ENCODE data around the gene MRPS27. TPM values are rescaled to one million over a fixed set of nuclear protein-coding genes. Genes with fewer than 3 reads are reported as not detected.
A peak's percentile ranks its signal among the peaks of the same experiment; 100 is the strongest.
"Not testable (repeated sequence)": the region's sequence is repeated elsewhere in the genome, so short reads cannot be mapped to it uniquely, and the experiment has no call there.

Gene MRPS27
- total RNA-seq, 2 donors from 2014 or later, result 40.1 to 59.0 TPM

DNA sequence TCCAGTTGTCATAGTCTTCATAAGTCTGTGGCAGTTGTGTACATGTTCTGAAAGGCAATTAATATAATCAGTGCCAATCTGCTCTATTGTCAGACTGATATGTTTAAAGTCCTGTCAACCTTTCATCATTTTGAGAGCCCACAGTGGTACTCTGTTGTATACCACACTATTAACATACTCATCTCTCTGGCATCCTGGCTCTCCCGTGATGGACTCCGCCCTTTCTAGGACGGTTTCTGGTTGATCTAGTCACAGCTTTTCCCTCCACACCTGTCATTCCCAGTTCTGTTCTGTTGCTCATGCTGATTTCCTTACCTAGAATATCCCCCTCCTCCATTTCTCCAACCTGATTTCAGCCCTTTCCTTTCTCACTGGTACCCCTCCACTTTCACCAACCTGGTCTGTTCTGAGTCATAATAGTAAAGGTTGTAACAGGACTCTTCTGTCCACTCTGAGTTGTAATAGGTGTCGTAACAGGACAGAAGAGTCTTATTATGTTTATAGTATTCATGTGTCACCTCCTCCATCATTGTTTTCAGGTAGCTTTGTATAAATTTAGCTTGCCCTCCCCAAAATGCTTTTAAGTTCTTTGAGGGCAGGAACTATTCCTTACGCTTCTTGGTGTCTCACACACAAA lies 4.3 kb upstream of the MRPS27 start:
- H3K36me3 ChIP-seq, result peaks cover 8% of the 10 kb centered on the region
- no peaks in the 10 kb centered on the region for H3K9me3 ChIP-seq
- no peak overlapping the region for H3K4me3 ChIP-seq
- no peak overlapping the region for H3K27ac ChIP-seq
- no peak for DNase-seq (ENCODE audit: low spot score)
- TF ChIP-seq, protein P1, sequence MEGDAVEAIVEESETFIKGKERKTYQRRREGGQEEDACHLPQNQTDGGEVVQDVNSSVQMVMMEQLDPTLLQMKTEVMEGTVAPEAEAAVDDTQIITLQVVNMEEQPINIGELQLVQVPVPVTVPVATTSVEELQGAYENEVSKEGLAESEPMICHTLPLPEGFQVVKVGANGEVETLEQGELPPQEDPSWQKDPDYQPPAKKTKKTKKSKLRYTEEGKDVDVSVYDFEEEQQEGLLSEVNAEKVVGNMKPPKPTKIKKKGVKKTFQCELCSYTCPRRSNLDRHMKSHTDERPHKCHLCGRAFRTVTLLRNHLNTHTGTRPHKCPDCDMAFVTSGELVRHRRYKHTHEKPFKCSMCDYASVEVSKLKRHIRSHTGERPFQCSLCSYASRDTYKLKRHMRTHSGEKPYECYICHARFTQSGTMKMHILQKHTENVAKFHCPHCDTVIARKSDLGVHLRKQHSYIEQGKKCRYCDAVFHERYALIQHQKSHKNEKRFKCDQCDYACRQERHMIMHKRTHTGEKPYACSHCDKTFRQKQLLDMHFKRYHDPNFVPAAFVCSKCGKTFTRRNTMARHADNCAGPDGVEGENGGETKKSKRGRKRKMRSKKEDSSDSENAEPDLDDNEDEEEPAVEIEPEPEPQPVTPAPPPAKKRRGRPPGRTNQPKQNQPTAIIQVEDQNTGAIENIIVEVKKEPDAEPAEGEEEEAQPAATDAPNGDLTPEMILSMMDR (IDR thresholded peaks at IDR 0.05), result no peak
- H3K27me3 ChIP-seq, result no peaks in the 10 kb centered on the region
- peaks cover 0 to 10% of the 10 kb centered on the region in 2 donors for H3K4me1 ChIP-seq

DNA sequence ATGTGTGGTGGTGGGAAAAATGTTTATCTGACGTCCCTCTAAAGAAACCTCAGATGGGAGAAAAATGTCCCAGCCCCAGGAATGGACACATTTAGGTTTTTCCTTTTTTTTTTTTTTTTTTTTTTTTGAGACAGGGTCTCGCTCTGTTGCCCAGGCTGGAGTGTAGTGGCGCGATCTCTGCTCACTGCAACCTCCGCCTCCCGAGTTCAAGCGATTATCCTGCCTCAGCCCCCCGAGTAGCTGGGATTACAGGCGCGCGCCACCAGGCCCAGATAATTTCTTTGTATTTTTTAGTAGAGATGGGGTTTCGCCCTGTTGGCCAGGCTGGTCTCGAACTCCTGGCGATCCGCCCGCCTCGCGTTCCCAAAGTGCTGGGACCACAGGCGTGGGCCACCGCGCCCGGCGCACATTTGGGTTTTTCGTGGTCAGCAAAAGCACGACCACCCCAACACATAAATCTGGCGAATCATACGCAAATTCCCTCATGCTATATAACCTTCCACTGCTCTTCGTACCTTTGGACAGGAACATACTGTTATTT lies 535 bp downstream of the MRPS27 start:
- H3K27ac ChIP-seq, result peak overlapping the region; percentile 67 to 79

DNA sequence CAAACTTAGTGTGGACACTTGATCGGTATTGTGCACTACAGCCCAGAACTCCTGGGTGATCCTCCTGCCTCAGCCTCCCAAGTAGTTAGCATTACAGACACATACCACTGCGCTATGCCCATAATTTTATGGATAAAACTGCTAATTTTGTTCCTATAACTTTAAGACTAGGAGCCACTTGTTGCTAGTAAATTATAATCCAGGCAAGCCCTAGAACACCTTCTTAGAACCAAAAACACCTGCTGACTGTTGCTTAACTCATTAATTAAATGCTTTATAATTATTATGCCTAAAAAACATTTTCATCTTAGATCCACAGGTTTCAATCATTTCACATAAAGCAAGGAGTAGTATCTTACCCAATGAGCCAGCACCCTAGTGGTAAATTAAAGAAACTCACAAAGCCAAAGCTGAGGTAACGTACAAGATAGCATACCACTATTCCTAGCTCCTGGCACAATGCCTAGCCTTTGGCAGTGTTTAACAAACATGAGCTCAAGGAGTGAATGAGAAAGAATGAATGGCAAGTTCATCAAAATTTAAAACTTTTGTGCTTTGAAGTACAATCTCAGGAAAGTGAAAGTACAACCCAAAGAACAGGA lies 5.4 kb downstream of the MRPS27 start:
- H3K36me3 ChIP-seq, result peaks cover 30% of the 10 kb centered on the region
- H3K27ac ChIP-seq, result no peak overlapping the region
- H3K4me3 ChIP-seq, result no peak overlapping the region
- no peak for DNase-seq (ENCODE audit: low spot score)
- TF ChIP-seq, protein P1 (IDR thresholded peaks at IDR 0.05), result peak in 1 of 2 donors; percentile 33
- H3K4me1 ChIP-seq, result peaks cover 0 to 16% of the 10 kb centered on the region in 2 donors
- H3K9me3 ChIP-seq, result no peaks in the 10 kb centered on the region
- H3K27me3 ChIP-seq, result no peaks in the 10 kb centered on the region

More for the DNA sequence above, 535 bp downstream of the MRPS27 start:
- peak overlapping the region; percentile 77 to 78 for H3K4me3 ChIP-seq
- not testable (repeated sequence) for H3K27me3 ChIP-seq; DNase-seq (ENCODE audit: low spot score); H3K36me3 ChIP-seq; H3K9me3 ChIP-seq
- peaks cover 0 to 23% of the 10 kb centered on the region in 2 donors for H3K4me1 ChIP-seq

DNA sequence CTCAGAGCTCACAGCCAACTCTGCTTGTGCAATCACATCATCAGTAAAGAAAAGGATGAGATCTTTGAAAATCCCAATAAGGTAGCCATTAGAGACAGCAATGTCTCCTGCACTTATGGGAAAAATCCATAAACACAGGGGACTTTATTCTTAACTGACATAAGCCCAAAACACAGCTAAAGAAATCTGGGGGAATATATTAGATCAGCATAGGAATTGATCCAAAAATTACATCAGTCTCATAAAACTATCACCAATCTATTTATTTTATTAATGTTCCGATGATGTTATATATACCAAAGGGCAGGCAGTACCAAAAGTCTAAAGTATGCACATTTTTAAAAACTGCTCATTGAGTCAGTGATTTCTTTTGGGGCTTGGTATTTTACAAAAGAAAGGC lies 6.9 kb downstream of the MRPS27 start:
- Histone ChIP-seq H3K4me1 (peaks cover 0 to 10% of the 10 kb centered on the region in 2 donors), H3K36me3 (peaks cover 33% of the 10 kb centered on the region), H3K9me3 (no peaks in the 10 kb centered on the region), H3K27me3 (no peaks in the 10 kb centered on the region), H3K27ac (no peak overlapping the region), H3K4me3 (no peak overlapping the region)
- TF ChIP-seq, protein P1 (IDR thresholded peaks at IDR 0.05), result no peak
- no peak for DNase-seq (ENCODE audit: low spot score)

DNA sequence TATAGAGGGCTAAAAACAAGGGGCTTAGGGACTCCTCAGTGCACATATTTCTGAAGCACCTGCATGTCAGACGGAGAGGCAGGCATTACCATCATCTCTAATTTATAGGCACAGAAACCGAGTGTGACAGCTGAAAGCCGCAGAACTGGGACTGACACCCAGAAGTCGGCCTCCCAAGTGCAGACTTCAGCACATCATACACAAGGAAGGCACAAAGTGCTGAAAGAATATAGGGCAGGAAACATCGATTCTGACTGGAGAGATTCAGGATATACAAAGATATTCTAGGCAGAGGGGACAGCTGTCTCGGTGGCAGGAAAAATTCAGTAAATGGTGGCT lies 11.2 kb downstream of the MRPS27 start:
- H3K9me3 ChIP-seq, result no peaks in the 10 kb centered on the region
- no peaks in the 10 kb centered on the region for H3K27me3 ChIP-seq
- H3K27ac ChIP-seq, result peak overlapping the region; percentile 95 to 96
- TF ChIP-seq, protein P1 (IDR thresholded peaks at IDR 0.05), result no peak
- no peak for DNase-seq (ENCODE audit: low spot score)
- H3K4me3 ChIP-seq, result no peak overlapping the region
- peaks cover 0 to 12% of the 10 kb centered on the region in 2 donors for H3K4me1 ChIP-seq
- peaks cover 33% of the 10 kb centered on the region for H3K36me3 ChIP-seq

DNA sequence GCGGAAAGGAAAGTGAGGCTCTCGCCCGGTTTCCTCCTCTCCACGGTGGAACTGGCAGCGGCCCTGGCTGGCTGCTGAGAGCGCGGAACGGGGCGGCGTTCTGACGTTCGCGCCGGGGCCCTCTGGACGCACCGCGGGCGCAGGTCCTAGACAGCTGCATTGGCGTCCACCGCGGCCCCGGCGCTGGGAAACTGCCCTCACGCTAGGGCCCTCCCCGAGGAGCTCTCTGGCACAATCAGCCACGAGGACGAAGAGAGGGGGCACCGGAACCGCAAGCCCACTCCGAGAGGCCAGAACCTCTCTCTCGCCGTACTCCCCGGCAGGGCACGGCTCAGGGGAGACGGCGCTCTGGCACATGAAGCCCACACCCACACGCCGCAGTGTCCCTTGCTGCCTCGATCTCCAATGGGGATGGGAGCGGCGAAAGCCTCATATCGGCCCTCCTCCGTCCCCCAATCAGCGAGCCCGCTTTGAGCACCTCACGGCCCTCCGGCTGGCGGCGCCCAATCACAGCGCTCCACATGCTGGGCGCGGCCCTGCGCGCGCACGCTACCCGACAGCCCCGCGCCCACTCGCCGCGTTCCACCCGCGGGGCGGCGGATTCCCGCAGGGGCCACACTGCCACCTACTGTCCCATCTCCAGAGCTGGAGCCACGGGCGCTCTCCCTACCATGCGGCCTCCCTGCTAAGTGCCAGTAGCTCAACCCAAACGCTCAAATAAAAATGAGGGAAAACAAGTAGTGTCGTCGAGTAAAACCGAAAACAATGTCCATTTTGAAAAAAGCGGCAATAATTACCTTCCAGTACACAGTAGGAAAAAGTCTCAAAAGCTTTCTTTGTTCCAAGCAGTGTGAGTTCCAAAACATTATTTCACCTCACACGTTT lies 11.8 kb downstream of the MRPS27 start:
- peaks cover 31% of the 10 kb centered on the region for H3K36me3 ChIP-seq
- peak; percentile 98 for DNase-seq (ENCODE audit: low spot score)
- H3K9me3 ChIP-seq, result no peaks in the 10 kb centered on the region
- H3K27me3 ChIP-seq, result no peaks in the 10 kb centered on the region
- peaks cover 0 to 12% of the 10 kb centered on the region in 2 donors for H3K4me1 ChIP-seq
- TF ChIP-seq, protein P1 (IDR thresholded peaks at IDR 0.05), result peak; percentile 82 to 96
- H3K27ac ChIP-seq, result peak overlapping the region; percentile 95 to 96
- peak overlapping the region; percentile 58 to 63 for H3K4me3 ChIP-seq

Data from right atrium auricular region (tissue), 2 donors.